Neural cell (in vitro differentiated cells): ENCODE data around the gene AK1. TPM values are rescaled to one million over a fixed set of nuclear protein-coding genes. Genes with fewer than 3 reads are reported as not detected.

Experiments used
- H2AFZ ChIP-seq: fragments of 200-600, 300-800 bp; sonication (generic), shearing (Covaris generic); 2 replicates; pipeline ENCODE4 v1.6.0; 2014; ENCODE audit warnings: low read depth, mild to moderate bottlenecking, antibody characterized with exemption, low read length, moderate library complexity
- H3F3A ChIP-seq: fragments of 200-600 bp; shearing (Covaris generic); 2 replicates; pipeline ENCODE4 v1.6.1; 2016; ENCODE audit warnings: mild to moderate bottlenecking, moderate library complexity, mixed read lengths, antibody characterized with exemption, low read length; ENCODE audit not compliant: insufficient read depth, poor library complexity, severe bottlenecking
- H3K27ac ChIP-seq: fragments of 200-600, 300-800 bp; sonication (generic), shearing (Covaris generic); 2 replicates; pipeline ENCODE4 v1.5.1; 2014; ENCODE audit warnings: mild to moderate bottlenecking, low read length, moderate library complexity
- H3K27me3 ChIP-seq: fragments of 300-800, 200-600 bp; sonication (generic), shearing (Covaris generic); 2 replicates; pipeline ENCODE4 v1.6.0; 2014; ENCODE audit warnings: mild to moderate bottlenecking, low read depth, low read length, moderate library complexity; ENCODE audit not compliant: insufficient read depth
- H3K36me3 ChIP-seq: fragments of 300-800, 200-600 bp; sonication (generic), shearing (Covaris generic); 2 replicates; pipeline ENCODE4 v1.5.1; 2014; ENCODE audit warnings: mild to moderate bottlenecking, antibody characterized with exemption, low read length, moderate library complexity; ENCODE audit not compliant: insufficient read depth
- H3K4me2 ChIP-seq: fragments of 300-800, 200-600 bp; sonication (generic), shearing (Covaris generic); 2 replicates; pipeline ENCODE4 v1.6.0; 2014; ENCODE audit warnings: mild to moderate bottlenecking, low read length
- H3K4me3 ChIP-seq: fragments of 300-800, 200-600 bp; sonication (generic), shearing (Covaris generic); 2 replicates; pipeline ENCODE4 v1.5.1; 2014; ENCODE audit warnings: mild to moderate bottlenecking, low read length, moderate library complexity
- H3K79me2 ChIP-seq: fragments of 200-600 bp; shearing (Covaris generic); replicated peaks from 2 replicates; pipeline ENCODE4 v1.6.0; 2014; ENCODE audit warnings: mild to moderate bottlenecking, low read length, moderate library complexity; ENCODE audit not compliant: insufficient read depth
- H3K9ac ChIP-seq: fragments of 300-800, 200-600 bp; sonication (generic), shearing (Covaris generic); 2 replicates; pipeline ENCODE4 v1.6.1; 2016; ENCODE audit warnings: mild to moderate bottlenecking, low read length, mixed read lengths
- H3K9me2 ChIP-seq: fragments of 200-600 bp; shearing (Covaris generic); 2 replicates; pipeline ENCODE4 v1.6.1; 2016; ENCODE audit warnings: mild to moderate bottlenecking, low read length, mixed read lengths; ENCODE audit not compliant: insufficient read depth
- H3K9me3 ChIP-seq: fragments of 200-600, 300-800 bp; sonication (generic), shearing (Covaris generic); 2 replicates; pipeline ENCODE4 v1.6.1; 2016; ENCODE audit warnings: mild to moderate bottlenecking, mixed run types, low read length, moderate library complexity, mixed read lengths
- H4K20me1 ChIP-seq: fragments of 200-600 bp; shearing (Covaris generic); 2 replicates; pipeline ENCODE4 v1.6.1; 2016; ENCODE audit warnings: mild to moderate bottlenecking, mixed run types; ENCODE audit not compliant: insufficient read depth
- EP300 ChIP-seq: fragments of 450-650 bp; conservative IDR thresholded peaks from 2 replicates; pipeline ENCODE4 v1.6.1; 2014; ENCODE audit warnings: antibody characterized with exemption, mild to moderate bottlenecking, moderate library complexity; ENCODE audit not compliant: poor library complexity, severe bottlenecking
- EZH2 ChIP-seq: fragments of 200-600, 300-800 bp; shearing (Covaris generic), sonication (generic); IDR thresholded peaks from 2 replicates; pipeline ENCODE4 v1.6.1; 2014; ENCODE audit warnings: antibody characterized with exemption, low read length, borderline replicate concordance, mild to moderate bottlenecking; ENCODE audit not compliant: insufficient read depth, poor library complexity, severe bottlenecking
- MXI1 ChIP-seq: fragments of 450-650 bp; conservative IDR thresholded peaks from 2 replicates; pipeline ENCODE4 v1.6.1; 2014; ENCODE audit warnings: antibody characterized with exemption, mild to moderate bottlenecking; ENCODE audit not compliant: poor library complexity, severe bottlenecking
- POLR2AphosphoS5 ChIP-seq: IDR thresholded peaks from 2 replicates; pipeline ENCODE4 v1.6.1; 2012
- RAD21 ChIP-seq: fragments of 450-650 bp; conservative IDR thresholded peaks from 2 replicates; pipeline ENCODE4 v1.6.1; 2014; ENCODE audit warnings: antibody characterized with exemption, mild to moderate bottlenecking, moderate library complexity
- SMC3 ChIP-seq: fragments of 450-650 bp; conservative IDR thresholded peaks from 2 replicates; pipeline ENCODE4 v1.6.1; 2014; ENCODE audit warnings: antibody characterized with exemption, mild to moderate bottlenecking, moderate library complexity; ENCODE audit not compliant: poor library complexity
- TAF1 ChIP-seq: IDR thresholded peaks from 2 replicates; pipeline ENCODE4 v1.6.1; 2012; ENCODE audit warnings: low read depth
- polyA plus RNA-seq: library from polyadenylated mRNA; depleted of rRNA; stranded (reverse); fragments of >200 nt; gene quantifications from 2 replicates; pipeline ENCODE4 v1.2.3, GENCODE V29; 2014
- TF ChIP-seq, protein P1 (sequence below): fragments of 450-650 bp; IDR thresholded peaks from 2 replicates; pipeline ENCODE4 v1.5.1; 2014; ENCODE audit warnings: antibody characterized with exemption, mild to moderate bottlenecking, moderate library complexity; ENCODE audit not compliant: poor library complexity, severe bottlenecking
- TF ChIP-seq, protein P2 (sequence below): IDR thresholded peaks from 2 replicates; pipeline ENCODE4 v1.6.1; 2012; ENCODE audit warnings: borderline replicate concordance

The AK1 gene
- polyA plus RNA-seq, 1 donor from 2014 or later, result 105 TPM

DNA sequence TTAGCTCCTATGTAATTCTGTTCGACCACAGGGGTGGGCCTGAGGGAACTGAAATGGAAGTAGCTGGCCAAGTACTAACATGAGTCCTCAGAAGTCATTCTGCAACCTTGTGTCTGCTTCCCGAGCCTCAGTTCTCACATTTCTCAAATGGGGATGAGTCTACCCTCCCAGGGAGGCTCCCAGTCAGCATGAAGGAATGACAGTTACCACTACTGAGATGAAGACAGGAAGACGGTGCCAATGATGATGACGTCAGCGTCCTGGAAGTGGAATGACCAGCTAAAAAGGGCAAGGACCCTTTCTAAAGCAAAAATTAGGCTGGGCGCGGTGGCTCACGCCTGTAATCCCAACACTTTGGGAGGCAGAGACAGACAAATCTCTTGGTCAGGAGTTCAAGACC, 46.3 kb upstream of the AK1 start:
- TF ChIP-seq POLR2AphosphoS5, result no peak
- no peak for TF ChIP-seq EP300
- TF ChIP-seq MXI1, result no peak
- no peak for TF ChIP-seq RAD21
- no peak for TF ChIP-seq EZH2
- no peak for TF ChIP-seq SMC3
- TF ChIP-seq TAF1, result no peak
- TF ChIP-seq, protein P1, sequence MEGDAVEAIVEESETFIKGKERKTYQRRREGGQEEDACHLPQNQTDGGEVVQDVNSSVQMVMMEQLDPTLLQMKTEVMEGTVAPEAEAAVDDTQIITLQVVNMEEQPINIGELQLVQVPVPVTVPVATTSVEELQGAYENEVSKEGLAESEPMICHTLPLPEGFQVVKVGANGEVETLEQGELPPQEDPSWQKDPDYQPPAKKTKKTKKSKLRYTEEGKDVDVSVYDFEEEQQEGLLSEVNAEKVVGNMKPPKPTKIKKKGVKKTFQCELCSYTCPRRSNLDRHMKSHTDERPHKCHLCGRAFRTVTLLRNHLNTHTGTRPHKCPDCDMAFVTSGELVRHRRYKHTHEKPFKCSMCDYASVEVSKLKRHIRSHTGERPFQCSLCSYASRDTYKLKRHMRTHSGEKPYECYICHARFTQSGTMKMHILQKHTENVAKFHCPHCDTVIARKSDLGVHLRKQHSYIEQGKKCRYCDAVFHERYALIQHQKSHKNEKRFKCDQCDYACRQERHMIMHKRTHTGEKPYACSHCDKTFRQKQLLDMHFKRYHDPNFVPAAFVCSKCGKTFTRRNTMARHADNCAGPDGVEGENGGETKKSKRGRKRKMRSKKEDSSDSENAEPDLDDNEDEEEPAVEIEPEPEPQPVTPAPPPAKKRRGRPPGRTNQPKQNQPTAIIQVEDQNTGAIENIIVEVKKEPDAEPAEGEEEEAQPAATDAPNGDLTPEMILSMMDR, result no peak
- TF ChIP-seq, protein P2, sequence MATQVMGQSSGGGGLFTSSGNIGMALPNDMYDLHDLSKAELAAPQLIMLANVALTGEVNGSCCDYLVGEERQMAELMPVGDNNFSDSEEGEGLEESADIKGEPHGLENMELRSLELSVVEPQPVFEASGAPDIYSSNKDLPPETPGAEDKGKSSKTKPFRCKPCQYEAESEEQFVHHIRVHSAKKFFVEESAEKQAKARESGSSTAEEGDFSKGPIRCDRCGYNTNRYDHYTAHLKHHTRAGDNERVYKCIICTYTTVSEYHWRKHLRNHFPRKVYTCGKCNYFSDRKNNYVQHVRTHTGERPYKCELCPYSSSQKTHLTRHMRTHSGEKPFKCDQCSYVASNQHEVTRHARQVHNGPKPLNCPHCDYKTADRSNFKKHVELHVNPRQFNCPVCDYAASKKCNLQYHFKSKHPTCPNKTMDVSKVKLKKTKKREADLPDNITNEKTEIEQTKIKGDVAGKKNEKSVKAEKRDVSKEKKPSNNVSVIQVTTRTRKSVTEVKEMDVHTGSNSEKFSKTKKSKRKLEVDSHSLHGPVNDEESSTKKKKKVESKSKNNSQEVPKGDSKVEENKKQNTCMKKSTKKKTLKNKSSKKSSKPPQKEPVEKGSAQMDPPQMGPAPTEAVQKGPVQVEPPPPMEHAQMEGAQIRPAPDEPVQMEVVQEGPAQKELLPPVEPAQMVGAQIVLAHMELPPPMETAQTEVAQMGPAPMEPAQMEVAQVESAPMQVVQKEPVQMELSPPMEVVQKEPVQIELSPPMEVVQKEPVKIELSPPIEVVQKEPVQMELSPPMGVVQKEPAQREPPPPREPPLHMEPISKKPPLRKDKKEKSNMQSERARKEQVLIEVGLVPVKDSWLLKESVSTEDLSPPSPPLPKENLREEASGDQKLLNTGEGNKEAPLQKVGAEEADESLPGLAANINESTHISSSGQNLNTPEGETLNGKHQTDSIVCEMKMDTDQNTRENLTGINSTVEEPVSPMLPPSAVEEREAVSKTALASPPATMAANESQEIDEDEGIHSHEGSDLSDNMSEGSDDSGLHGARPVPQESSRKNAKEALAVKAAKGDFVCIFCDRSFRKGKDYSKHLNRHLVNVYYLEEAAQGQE, result no peak
- Histone ChIP-seq H3F3A (no peaks in the 10 kb centered on the region), H3K4me2 (no peak overlapping the region), H3K27ac (no peak overlapping the region), H3K27me3 (peaks cover 42% of the 10 kb centered on the region), H3K79me2 (no peaks in the 10 kb centered on the region), H3K36me3 (no peaks in the 10 kb centered on the region), H4K20me1 (no peaks in the 10 kb centered on the region), H2AFZ (no peak overlapping the region), H3K9me2 (no peaks in the 10 kb centered on the region), H3K4me3 (no peak overlapping the region), H3K9me3 (no peaks in the 10 kb centered on the region), H3K9ac (no peak overlapping the region)

DNA sequence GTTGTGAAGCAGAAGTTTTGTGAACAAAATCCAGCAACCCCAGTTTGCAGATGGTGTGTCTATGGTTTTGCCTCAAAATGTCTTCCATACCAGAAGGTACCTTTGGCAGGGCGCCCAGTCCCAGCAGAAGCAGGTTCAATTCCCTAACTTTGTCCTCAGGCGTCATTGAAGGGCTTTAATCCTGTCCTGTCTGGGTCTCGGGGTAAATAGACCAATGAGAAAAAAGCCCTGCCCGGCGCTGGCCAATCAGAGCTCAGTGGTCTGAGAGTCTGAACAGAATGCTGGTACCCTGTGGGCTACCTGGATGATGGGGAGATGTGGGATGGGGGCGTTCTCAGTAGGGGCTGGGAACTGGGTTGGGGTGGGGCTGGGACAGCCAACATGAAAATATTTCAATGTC, 45.6 kb upstream of the AK1 start:
- H3K27me3 ChIP-seq, result peaks cover 35% of the 10 kb centered on the region
- H2AFZ ChIP-seq, result no peak overlapping the region
- no peaks in the 10 kb centered on the region for H3K9me3 ChIP-seq
- H3F3A ChIP-seq, result no peaks in the 10 kb centered on the region
- no peak overlapping the region for H3K27ac ChIP-seq
- H3K9ac ChIP-seq, result no peak overlapping the region
- no peaks in the 10 kb centered on the region for H3K79me2 ChIP-seq
- H4K20me1 ChIP-seq, result no peaks in the 10 kb centered on the region
- no peak for TF ChIP-seq EZH2
- TF ChIP-seq SMC3, result no peak
- TF ChIP-seq, protein P1, result no peak
- TF ChIP-seq, protein P2, result no peak
- no peak for TF ChIP-seq POLR2AphosphoS5
- no peak for TF ChIP-seq RAD21
- no peak for TF ChIP-seq EP300
- TF ChIP-seq MXI1, result no peak
- TF ChIP-seq TAF1, result no peak
- H3K9me2 ChIP-seq, result no peaks in the 10 kb centered on the region
- no peak overlapping the region for H3K4me3 ChIP-seq
- H3K4me2 ChIP-seq, result no peak overlapping the region
- H3K36me3 ChIP-seq, result no peaks in the 10 kb centered on the region
